HFFc6 (cell line): ENCODE data around the gene ARHGEF39. TPM values are rescaled to one million over a fixed set of nuclear protein-coding genes. Genes with fewer than 3 reads are reported as not detected.
"Not testable (repeated sequence)": the region's sequence is repeated elsewhere in the genome, so short reads cannot be mapped to it uniquely, and the experiment has no call there.

Experiments used
- DNase-seq: peaks from one replicate; pipeline ENCODE4 v3.0.0-alpha.2; 2018
- H3K27ac Mint-ChIP-seq: 2 replicates; pipeline ENCODE4 v1.8.0; 2020; ENCODE audit warnings: mild to moderate bottlenecking, mixed read lengths
- H3K27me3 Mint-ChIP-seq: 2 replicates; pipeline ENCODE4 v1.8.0; 2021; ENCODE audit warnings: mild to moderate bottlenecking, moderate library complexity, mixed read lengths; ENCODE audit not compliant: insufficient read depth
- H3K36me3 Mint-ChIP-seq: 2 replicates; pipeline ENCODE4 v1.8.0; 2021; ENCODE audit warnings: low read depth, mixed read lengths
- H3K4me1 Mint-ChIP-seq: 2 replicates; pipeline ENCODE4 v1.8.0; 2020; ENCODE audit warnings: low read depth, mixed read lengths
- H3K4me3 Mint-ChIP-seq: 2 replicates; pipeline ENCODE4 v1.8.0; 2020; ENCODE audit warnings: mild to moderate bottlenecking, moderate library complexity, mixed read lengths
- H3K9me3 Mint-ChIP-seq: 2 replicates; pipeline ENCODE4 v1.8.0; 2020; ENCODE audit warnings: mild to moderate bottlenecking, mixed read lengths
- CTCF ChIP-seq: fragments of 200-600 bp; sonication (generic); IDR thresholded peaks from 2 replicates; pipeline ENCODE4 v1.5.0; 2021; ENCODE audit warnings: antibody characterized with exemption, mild to moderate bottlenecking
- total RNA-seq, 6 experiments: library from RNA; stranded (reverse); fragmentation: NEBNext Ultra II Directional; extraction: Animal tissue kit (Norgen Biotek cat#: 25700); gene quantifications; 2 replicates in 1 of 6; 3 replicates in 5 of 6; pipeline ENCODE4 v1.2.3, GENCODE V29; 2021

The ARHGEF39 gene
- total RNA-seq, 6 experiments from 2014 or later, result 1.7 to 4.4 (median 2.6) TPM

GRCh38 chr9:35636877-35637246 lies 28.1 kb downstream of the ARHGEF39 start:
- H3K36me3 Mint-ChIP-seq, result peaks cover 18% of the 10 kb centered on the region

GRCh38 chr9:35636135-35636876 lies 28.7 kb downstream of the ARHGEF39 start:
- no peak overlapping the region for H3K4me3 Mint-ChIP-seq

More at GRCh38 chr9:35636877-35637246, 28.1 kb downstream of the ARHGEF39 start:
- not testable (repeated sequence) for H3K4me3 Mint-ChIP-seq, H3K27ac Mint-ChIP-seq, H3K9me3 Mint-ChIP-seq, H3K27me3 Mint-ChIP-seq, DNase-seq
- peaks cover 33% of the 10 kb centered on the region for H3K4me1 Mint-ChIP-seq

GRCh38 chr9:35635730-35636129 lies 29.3 kb downstream of the ARHGEF39 start:
- no peak overlapping the region for H3K4me3 Mint-ChIP-seq
- peaks cover 4% of the 10 kb centered on the region; the same call in 1 of the 2 replicates for H3K9me3 Mint-ChIP-seq
- DNase-seq, result no peak
- H3K4me1 Mint-ChIP-seq, result peaks cover 33% of the 10 kb centered on the region
- H3K27me3 Mint-ChIP-seq, result peaks cover 1% of the 10 kb centered on the region; the same call in 1 of the 2 replicates
- H3K36me3 Mint-ChIP-seq, result peaks cover 14% of the 10 kb centered on the region
- TF ChIP-seq CTCF, result no peak
- H3K27ac Mint-ChIP-seq, result no peak overlapping the region

More at GRCh38 chr9:35636135-35636876, 28.7 kb downstream of the ARHGEF39 start:
- no peak for DNase-seq
- Mint-ChIP-seq H3K4me1 (peaks cover 33% of the 10 kb centered on the region), H3K27ac (no peak overlapping the region; the same call in 1 of the 2 replicates), H3K27me3 (peaks cover 1% of the 10 kb centered on the region), H3K36me3 (peaks cover 18% of the 10 kb centered on the region), H3K9me3 (peaks cover 4% of the 10 kb centered on the region; the same call in 1 of the 2 replicates)
- TF ChIP-seq CTCF, result no peak

DNA sequence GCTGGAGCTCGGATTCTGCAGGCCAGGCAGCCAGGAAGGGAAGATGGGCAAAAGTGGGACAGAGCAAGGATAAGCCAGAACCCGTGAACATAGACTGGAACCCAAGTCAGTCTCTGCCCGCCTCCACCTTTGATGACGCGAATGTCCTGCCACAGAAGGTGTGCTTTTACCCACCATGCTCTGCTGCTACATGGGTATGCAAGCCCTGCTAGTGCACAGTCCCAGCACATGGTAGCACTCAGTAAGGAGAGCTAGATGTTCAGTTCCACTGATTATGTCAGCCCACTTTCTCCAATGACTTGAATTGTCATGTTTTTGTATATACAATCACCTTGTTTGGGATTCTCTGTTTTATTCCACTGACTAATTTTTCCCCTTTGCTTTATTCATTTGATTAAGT lies 35.4 kb downstream of the ARHGEF39 start:
- TF ChIP-seq CTCF, result no peak
- H3K4me3 Mint-ChIP-seq, result no peak overlapping the region

DNA sequence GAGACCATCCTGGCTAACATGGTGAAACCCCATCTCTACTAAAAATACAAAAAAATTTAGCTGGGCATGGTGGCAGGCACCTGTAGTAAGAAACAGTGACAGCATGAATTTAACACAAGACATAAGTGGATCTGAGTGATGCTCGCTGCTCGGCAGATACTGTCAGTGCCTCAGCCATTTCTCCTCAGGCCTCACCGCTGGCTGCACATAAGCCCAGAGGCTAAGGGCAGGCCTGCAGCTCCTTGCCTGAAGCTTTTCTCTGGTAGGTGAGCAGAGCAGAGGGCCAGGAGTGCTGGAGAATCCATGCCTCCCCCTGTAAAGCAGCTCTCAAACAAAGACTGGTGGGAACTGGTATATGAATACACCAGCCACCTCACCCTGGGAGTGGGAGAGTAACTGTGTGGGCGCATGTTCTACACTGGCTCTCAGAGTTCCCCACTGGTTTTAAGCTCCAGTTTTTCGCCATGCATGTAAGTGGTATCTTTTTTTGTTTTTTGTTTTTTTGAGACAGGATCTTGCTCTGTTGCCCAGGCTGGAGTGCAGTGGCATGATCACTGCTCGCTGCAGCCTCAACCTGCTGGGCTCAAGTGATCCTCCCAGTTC lies 36.5 kb downstream of the ARHGEF39 start:
- Mint-ChIP-seq H3K27me3 (peaks cover 5% of the 10 kb centered on the region; the same call in 1 of the 2 replicates), H3K27ac (no peak overlapping the region), H3K4me3 (no peak overlapping the region), H3K4me1 (no peaks in the 10 kb centered on the region), H3K36me3 (no peaks in the 10 kb centered on the region), H3K9me3 (no peaks in the 10 kb centered on the region)
- no peak for TF ChIP-seq CTCF
- DNase-seq, result no peak

More for the DNA sequence above, 35.4 kb downstream of the ARHGEF39 start:
- no peak overlapping the region for H3K27ac Mint-ChIP-seq
- no peak for DNase-seq
- H3K36me3 Mint-ChIP-seq, result no peaks in the 10 kb centered on the region
- peaks cover 5% of the 10 kb centered on the region; the same call in 1 of the 2 replicates for H3K27me3 Mint-ChIP-seq
- H3K4me1 Mint-ChIP-seq, result no peaks in the 10 kb centered on the region
- no peaks in the 10 kb centered on the region for H3K9me3 Mint-ChIP-seq

- H3K4me3 Mint-ChIP-seq, result no peak overlapping the region
- no peaks in the 10 kb centered on the region for H3K9me3 Mint-ChIP-seq
- no peak for TF ChIP-seq CTCF
- no peak for DNase-seq
- H3K36me3 Mint-ChIP-seq, result no peaks in the 10 kb centered on the region
- no peaks in the 10 kb centered on the region for H3K4me1 Mint-ChIP-seq
- peaks cover 5% of the 10 kb centered on the region; the same call in 1 of the 2 replicates for H3K27me3 Mint-ChIP-seq
- H3K27ac Mint-ChIP-seq, result no peak overlapping the region
Observed at GRCh38 chr9:35627575-35627974, 37.4 kb downstream of the ARHGEF39 start.
